DLD1 (cell line): ENCODE results near the gene TMEM164.

Experiments used
- in situ Hi-C: cut with HindIII; loops from 2 replicates; pipeline ENCODE4 v1.10.0; 2017; ENCODE audit warnings: low sequenced_read_pairs

Gene TMEM164

GRCh38 chrX:110161361-110161686 is 158.4 kb downstream of the TMEM164 start:
- in situ Hi-C loops: no loop called here

GRCh38 chrX:110162131-110162530 is 159.2 kb downstream of the TMEM164 start:
- in situ Hi-C loops: no loop called here

- in situ Hi-C loops: no loop called here
Observed at GRCh38 chrX:110162867-110163266, 160.0 kb downstream of the TMEM164 start.

- in situ Hi-C loops: no loop called here
Observed at GRCh38 chrX:110163488-110163887, 160.6 kb downstream of the TMEM164 start.

DNA sequence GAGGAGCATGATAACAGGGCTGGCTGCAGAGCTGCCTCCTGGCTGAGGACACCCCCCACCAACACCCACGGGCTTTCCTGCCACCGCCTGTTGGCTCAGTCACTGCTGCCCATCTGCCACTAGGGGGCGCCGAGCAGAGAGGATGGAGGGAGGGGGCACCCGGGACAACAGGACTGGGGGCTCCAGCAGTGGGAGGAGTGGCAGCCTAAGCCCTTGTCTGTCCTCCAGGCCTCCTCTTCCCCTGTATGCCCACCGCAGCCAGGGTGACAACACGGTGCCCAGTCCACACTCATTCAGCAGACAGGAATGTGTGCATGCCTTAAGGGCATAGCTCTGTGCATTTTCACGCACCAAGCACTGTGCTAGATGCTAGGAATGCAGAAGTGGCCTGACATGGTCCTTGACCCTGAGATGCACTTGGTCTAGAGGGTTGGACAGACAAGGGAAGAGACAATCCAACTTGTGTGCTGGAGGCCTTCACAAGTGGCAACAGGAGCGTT is 165.1 kb downstream of the TMEM164 start:
- in situ Hi-C loops: no loop called here

- in situ Hi-C loops: no loop called here
Observed at GRCh38 chrX:110168585-110168984, 165.7 kb downstream of the TMEM164 start.

GRCh38 chrX:110170029-110170428 is 167.1 kb downstream of the TMEM164 start:
- in situ Hi-C loops: loop anchor here (10.0 kb wide), 1 partner anchor 235 kb away; no protein-coding TSS in a partner anchor

- in situ Hi-C loops: loop anchor here (10.0 kb wide), 1 partner anchor 233 kb away; no protein-coding TSS in a partner anchor
Observed at GRCh38 chrX:110171442-110171841, 168.5 kb downstream of the TMEM164 start.

- in situ Hi-C loops: loop anchor here (10.0 kb wide), 1 partner anchor 233 kb away; no protein-coding TSS in a partner anchor
Observed at GRCh38 chrX:110172215-110172614, 169.3 kb downstream of the TMEM164 start.

DNA sequence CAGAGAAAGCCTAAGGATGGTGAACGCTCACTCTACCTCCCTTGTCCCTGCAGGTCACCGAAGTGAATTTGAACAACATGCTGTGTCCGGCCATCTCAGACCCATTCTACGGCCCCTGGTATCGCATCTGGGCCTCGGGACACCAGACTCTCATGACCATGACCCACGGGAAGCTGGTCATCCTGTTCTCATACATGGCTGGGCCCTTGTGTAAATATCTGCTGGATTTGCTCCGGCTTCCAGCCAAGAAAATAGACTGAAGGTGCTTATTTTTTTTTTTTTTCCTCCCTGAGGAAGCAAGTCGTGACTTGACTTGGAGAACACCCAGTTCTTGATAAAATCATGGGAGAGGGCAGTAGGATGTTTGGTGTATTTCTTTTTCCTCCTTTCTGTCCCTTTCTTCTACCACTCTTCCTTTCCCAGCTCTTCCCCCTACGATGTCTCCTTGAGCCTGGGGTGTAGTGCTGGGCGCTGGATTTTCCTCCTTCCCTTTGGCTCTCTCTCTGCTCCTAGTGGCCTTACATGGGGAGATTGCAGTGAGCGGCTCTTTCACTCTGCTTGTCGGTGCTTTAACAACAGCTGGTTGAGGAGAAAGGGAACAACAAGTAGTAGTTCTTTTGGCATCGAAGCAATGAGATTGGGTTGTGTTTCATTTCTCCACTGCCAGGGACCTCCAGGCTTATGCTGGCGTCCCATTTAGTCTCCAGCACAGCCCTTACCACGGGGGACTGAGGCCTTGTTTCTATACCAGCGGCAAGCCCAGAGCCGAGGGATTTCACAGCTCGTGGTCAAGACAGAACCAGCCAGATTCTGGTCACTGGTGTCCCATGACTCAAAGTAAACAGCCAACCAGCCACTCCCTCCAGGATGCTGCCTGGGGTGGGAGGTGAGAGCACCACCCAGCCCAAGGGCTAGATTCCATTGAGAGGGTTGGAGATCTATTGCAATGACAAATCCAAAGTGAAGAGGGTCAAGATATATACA is 170.6 kb downstream of the TMEM164 start:
- in situ Hi-C loops: loop anchor here (10.0 kb wide), 1 partner anchor 231 kb away; no protein-coding TSS in a partner anchor

- in situ Hi-C loops: loop anchor here (10.0 kb wide), 1 partner anchor 230 kb away; no protein-coding TSS in a partner anchor
Observed at GRCh38 chrX:110175146-110175545, 172.2 kb downstream of the TMEM164 start.

DNA sequence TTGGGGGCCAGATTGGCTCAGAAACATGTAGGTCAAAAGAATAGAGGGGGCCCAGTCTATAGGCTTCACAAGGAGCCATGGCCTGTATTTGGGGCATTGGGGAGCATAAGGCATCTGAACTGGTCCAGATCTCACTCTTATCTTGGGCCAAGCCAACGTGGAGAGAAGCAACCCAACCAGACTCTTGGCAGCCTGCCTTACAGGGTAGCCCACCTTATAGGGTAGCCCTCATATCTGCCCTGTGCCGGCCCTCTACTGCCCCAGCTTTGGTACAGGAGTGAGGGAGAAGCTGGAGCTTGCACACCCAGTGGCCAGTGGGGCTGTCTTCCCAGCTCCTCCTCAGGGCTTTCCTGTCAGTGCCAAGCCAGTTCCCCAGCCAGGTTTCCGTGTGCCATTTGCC is 172.8 kb downstream of the TMEM164 start:
- in situ Hi-C loops: loop anchor here (10.0 kb wide), 1 partner anchor 229 kb away; no protein-coding TSS in a partner anchor

DNA sequence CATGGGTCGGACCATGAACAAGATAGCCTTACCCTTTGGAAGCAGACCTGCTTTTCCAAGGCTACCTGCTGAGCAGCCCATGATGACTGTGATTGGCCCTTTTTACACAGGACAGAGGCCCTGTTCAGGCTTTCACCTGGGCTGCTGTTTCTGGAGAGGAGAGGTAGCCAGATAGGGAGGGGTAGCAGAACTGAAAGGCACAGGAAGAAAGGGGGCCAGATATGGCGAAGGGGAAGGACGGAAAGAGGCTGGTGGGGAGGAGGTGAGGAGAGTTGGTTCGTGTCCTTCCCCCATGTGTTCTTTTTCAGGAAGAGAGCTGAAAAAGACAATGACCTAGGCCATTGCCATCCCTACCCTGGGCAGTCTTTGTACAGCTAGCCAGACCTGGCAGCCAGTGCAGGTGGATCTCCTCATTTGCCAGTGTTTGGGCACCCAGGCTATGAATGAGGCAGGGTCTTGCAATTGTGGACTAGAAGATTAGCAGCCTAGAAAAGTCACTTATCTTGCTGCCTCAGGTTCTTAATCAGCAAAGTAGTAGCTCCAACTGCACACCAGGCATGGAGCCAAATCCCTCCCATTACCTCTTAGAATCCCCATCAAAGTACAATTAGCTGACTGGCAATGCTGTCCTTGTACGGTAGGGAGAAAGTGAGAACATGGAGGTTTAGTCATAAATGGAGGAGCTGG is 175.4 kb downstream of the TMEM164 start:
- in situ Hi-C loops: loop anchor here (10.0 kb wide), 1 partner anchor 226 kb away; no protein-coding TSS in a partner anchor

DNA sequence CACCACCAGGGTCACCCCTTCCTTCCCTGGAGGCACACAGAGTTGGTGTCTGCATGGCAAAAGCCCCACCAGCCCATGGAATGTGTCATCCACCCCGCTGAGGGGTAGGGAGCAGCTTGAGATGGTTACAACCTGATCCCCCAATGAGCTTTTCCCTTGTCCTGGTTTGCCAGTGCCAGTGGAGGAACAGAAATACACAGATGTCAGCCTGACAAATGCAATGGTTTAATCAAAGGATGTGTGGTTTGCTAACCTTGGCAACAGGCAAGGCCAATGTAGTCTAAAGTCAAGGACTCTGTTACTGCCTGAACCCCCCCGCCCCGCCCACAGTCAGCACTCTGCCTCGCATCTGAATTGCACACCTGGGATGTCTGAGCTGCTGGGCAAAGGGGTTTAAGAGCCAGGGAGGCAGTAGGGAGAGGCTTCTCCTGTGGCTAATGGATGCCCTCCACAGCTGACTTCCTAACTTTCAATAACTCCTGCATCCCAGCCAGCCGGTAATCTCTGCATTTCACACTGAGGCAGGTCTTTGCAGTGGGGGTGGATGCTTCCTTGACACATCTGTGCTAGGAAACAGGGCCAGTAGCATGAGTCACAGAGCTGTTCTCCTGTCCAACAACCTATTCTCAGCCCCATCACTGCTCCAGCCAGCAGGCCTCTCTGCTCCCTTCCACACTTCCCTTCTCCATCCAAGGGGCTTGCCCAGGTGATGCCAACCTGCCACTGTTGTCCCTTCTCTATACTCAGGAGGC is 177.4 kb downstream of the TMEM164 start:
- in situ Hi-C loops: no loop called here

DNA sequence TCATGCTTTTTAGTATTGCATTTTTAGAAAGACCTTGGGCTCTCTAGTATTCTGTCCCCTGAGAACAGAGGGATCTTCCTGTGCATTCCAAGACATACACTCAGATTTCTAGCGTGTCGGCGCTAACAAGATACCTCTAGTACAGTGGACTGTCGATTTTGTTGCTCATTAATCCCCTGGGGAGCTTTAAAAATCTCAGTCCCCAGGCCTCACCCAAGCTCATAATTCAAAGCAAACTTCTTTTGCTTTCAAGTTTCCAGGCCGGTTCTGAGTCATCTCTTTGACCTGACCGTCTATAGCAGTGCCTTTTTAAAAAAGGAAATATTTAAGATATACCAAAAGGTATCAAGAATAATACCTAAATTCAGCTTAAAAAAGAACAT is 178.0 kb downstream of the TMEM164 start:
- in situ Hi-C loops: no loop called here

- in situ Hi-C loops: no loop called here
Observed at GRCh38 chrX:110181459-110182137, 178.7 kb downstream of the TMEM164 start.

GRCh38 chrX:110182362-110182761 is 179.4 kb downstream of the TMEM164 start:
- in situ Hi-C loops: no loop called here

- in situ Hi-C loops: no loop called here
Observed at GRCh38 chrX:110182865-110183264, 180.0 kb downstream of the TMEM164 start.

DNA sequence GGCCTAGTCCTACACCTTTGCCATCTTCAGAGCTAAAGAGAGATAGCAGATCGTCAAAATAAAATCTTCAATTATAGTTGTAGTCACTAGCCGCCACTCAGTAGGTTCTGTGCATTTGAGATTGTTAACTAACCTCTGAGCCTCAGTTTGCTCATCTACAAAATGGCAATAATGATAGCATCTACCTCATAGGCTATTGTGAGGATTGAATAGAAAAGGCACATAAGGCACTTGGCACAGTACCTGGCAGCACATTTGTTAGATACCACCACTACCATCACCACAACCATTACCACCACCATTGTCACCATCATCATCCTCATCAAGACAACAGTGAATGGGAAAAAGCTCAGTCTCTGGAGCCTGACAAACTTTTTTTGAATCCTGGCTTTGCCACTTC is 180.4 kb downstream of the TMEM164 start:
- in situ Hi-C loops: no loop called here
